ENCODE results near the gene FMN2.

GRCh38 chr1:240341365-240342250, 249.9 kb downstream of the FMN2 start:
- no peak for TF ChIP-seq HOXA7 (CRISPR knock-in tag; IDR thresholded peaks at IDR 0.05; ENCODE audit: borderline replicate concordance)
- no peak for TF ChIP-seq ZNF24 (tag by site-specific recombination; IDR thresholded peaks at IDR 0.05)
- TF ChIP-seq ZNF792 (tag by site-specific recombination; IDR thresholded peaks at IDR 0.05) = no peak
- TF ChIP-seq, protein P1, sequence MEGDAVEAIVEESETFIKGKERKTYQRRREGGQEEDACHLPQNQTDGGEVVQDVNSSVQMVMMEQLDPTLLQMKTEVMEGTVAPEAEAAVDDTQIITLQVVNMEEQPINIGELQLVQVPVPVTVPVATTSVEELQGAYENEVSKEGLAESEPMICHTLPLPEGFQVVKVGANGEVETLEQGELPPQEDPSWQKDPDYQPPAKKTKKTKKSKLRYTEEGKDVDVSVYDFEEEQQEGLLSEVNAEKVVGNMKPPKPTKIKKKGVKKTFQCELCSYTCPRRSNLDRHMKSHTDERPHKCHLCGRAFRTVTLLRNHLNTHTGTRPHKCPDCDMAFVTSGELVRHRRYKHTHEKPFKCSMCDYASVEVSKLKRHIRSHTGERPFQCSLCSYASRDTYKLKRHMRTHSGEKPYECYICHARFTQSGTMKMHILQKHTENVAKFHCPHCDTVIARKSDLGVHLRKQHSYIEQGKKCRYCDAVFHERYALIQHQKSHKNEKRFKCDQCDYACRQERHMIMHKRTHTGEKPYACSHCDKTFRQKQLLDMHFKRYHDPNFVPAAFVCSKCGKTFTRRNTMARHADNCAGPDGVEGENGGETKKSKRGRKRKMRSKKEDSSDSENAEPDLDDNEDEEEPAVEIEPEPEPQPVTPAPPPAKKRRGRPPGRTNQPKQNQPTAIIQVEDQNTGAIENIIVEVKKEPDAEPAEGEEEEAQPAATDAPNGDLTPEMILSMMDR (tag by site-specific recombination; IDR thresholded peaks at IDR 0.05) = no peak
- TF ChIP-seq ZBTB10 (tag by site-specific recombination; IDR thresholded peaks at IDR 0.05) = no peak
- TF ChIP-seq ZNF221 (tag by site-specific recombination; IDR thresholded peaks at IDR 0.05; ENCODE audit: borderline replicate concordance) = no peak
- no peak for TF ChIP-seq ZNF692 (tag by site-specific recombination; IDR thresholded peaks at IDR 0.05)
